HepG2 (cell line): ENCODE data around the gene ELOVL2. TPM values are rescaled to one million over a fixed set of nuclear protein-coding genes. Genes with fewer than 3 reads are reported as not detected.
A peak's percentile ranks its signal among the peaks of the same experiment; 100 is the strongest.

Source experiments
- ATAC-seq: fragments of 200-7000 bp; cut with Tn5 transposase; 3 replicates; pipeline ENCODE4 v1.9.1; 2020; ENCODE audit warnings: mild to moderate bottlenecking, moderate library complexity
- BruUV-seq: library from RNA; stranded (reverse); fragments of 400-500 nt; replicated peaks from 2 replicates; lab custom pipeline; 2021; lab: Mats Ljungman, UMichigan
- CTCF ChIA-PET: fragments of 300-600 bp; formaldehyde crosslinking; extraction: SDS; loops from one replicate; lab custom pipeline; 2021; ENCODE audit warnings: low total read pairs, inconsistent platforms, low intra/inter-chr PET ratio; lab: Yijun Ruan, JAX
- POLR2A ChIA-PET: fragments of 350-600 bp; sonication (Branson Sonifier 250); formaldehyde crosslinking; loops from one replicate; lab custom pipeline; 2020; ENCODE audit warnings: antibody characterized with exemption, inconsistent platforms; lab: Yijun Ruan, JAX
- DNase-seq: peaks from one replicate; pipeline ENCODE4 v3.0.0-alpha.2; 2015; ENCODE audit warnings: low spot score
- FAIRE-seq: peaks from 3 replicates; lab custom pipeline; 2011; peaks lifted over from hg19 to GRCh38; lab: Jason Lieb, UNC
- H2AFZ ChIP-seq: one replicate; pipeline ENCODE4 v1.6.1; 2011; ENCODE audit warnings: low read length, inconsistent platforms
- H3K27ac ChIP-seq: fragments of 300-600 bp; 3 replicates; pipeline ENCODE4 v1.8.0; 2011; ENCODE audit warnings: mixed run types, mild to moderate bottlenecking, mixed read lengths, low read length, inconsistent platforms; ENCODE audit not compliant: insufficient read depth; ENCODE audit errors: extremely low read length
- H3K27me3 ChIP-seq, 2 experiments: fragments of 200-600 bp in 1 of 2; 2 replicates in 1 of 2; 3 replicates in 1 of 2; pipeline versions ENCODE4 v1.6.0 to v1.8.0; 2011; ENCODE audit warnings: low read length in 2 of 2, mild to moderate bottlenecking in 2 of 2, moderate library complexity in 2 of 2, inconsistent platforms in 1 of 2; ENCODE audit not compliant: insufficient read depth in 2 of 2, control insufficient read depth in 1 of 2
- H3K36me3 ChIP-seq, 2 experiments: fragments of 200-600 bp in 1 of 2; replicated peaks in 1 of 2; 2 replicates in 1 of 2; 3 replicates in 1 of 2; pipeline versions ENCODE4 v1.5.1 to v1.8.0; 2011; ENCODE audit warnings: low read length in 2 of 2, inconsistent platforms in 1 of 2; ENCODE audit not compliant: insufficient read depth in 2 of 2, control insufficient read depth in 1 of 2
- H3K4me1 ChIP-seq: 2 replicates; pipeline ENCODE4 v1.5.1; 2012; ENCODE audit warnings: low read length, inconsistent platforms; ENCODE audit not compliant: insufficient read depth
- H3K4me2 ChIP-seq: 2 replicates; pipeline ENCODE4 v1.6.0; 2011; ENCODE audit warnings: low read depth, low read length, inconsistent platforms
- H3K4me3 ChIP-seq, 3 experiments: fragments of 200-600 bp in 1 of 3; sonication (generic), shearing (Covaris generic) in 1 of 3; replicated peaks in 1 of 3; 2 replicates each; pipeline ENCODE4 v1.5.1; 2011 to 2016; ENCODE audit warnings: low read length in 3 of 3, inconsistent platforms in 2 of 3, low read depth in 2 of 3, mild to moderate bottlenecking in 2 of 3, control low read depth in 1 of 3, mixed read lengths in 1 of 3; ENCODE audit not compliant: insufficient read depth in 1 of 3
- H3K79me2 ChIP-seq: one replicate; pipeline ENCODE4 v1.6.1; 2011; ENCODE audit warnings: low read length, inconsistent platforms; ENCODE audit not compliant: insufficient read depth
- H3K9ac ChIP-seq: 2 replicates; pipeline ENCODE4 v1.6.0; 2011; ENCODE audit warnings: mild to moderate bottlenecking, low read depth, low read length, inconsistent platforms; ENCODE audit not compliant: insufficient read depth
- H3K9me3 ChIP-seq: 2 replicates; pipeline ENCODE4 v1.5.1; 2012; ENCODE audit warnings: mild to moderate bottlenecking, low read length
- H4K20me1 ChIP-seq: 2 replicates; pipeline ENCODE4 v1.6.0; 2011; ENCODE audit warnings: inconsistent platforms, mild to moderate bottlenecking, low read length, moderate library complexity; ENCODE audit not compliant: insufficient read depth
- ETV5 ChIP-seq: IDR thresholded peaks from 2 replicates; pipeline ENCODE4 v1.6.1; 2018; ENCODE audit warnings: missing biosample characterization, missing genetic modification reagents, inconsistent platforms, borderline replicate concordance
- FOXA1 ChIP-seq, 2 experiments: fragments of 450-650 bp in 1 of 2; sonication (generic) in 1 of 2; formaldehyde crosslinking in 1 of 2; IDR thresholded peaks; 2 replicates each; pipeline versions ENCODE4 v1.4.0 to v1.6.1; 2016 to 2020; ENCODE audit warnings: missing genetic modification reagents in 1 of 2
- GATAD2A ChIP-seq: IDR thresholded peaks from 2 replicates; pipeline ENCODE4 v1.6.1; 2016
- JUNB ChIP-seq: sonication (generic); formaldehyde crosslinking; IDR thresholded peaks from 2 replicates; pipeline ENCODE4 v1.8.0; 2022; ENCODE audit warnings: missing genetic modification reagents, mild to moderate bottlenecking, borderline replicate concordance
- KDM1A ChIP-seq: IDR thresholded peaks from 2 replicates; pipeline ENCODE4 v1.6.1; 2016; ENCODE audit warnings: missing compliant biosample characterization
- MTF1 ChIP-seq: sonication (generic); formaldehyde crosslinking; IDR thresholded peaks from 2 replicates; pipeline ENCODE4 v1.5.0; 2020; ENCODE audit warnings: missing genetic modification reagents
- PAXIP1 ChIP-seq: sonication (generic); formaldehyde crosslinking; conservative IDR thresholded peaks from 2 replicates; pipeline ENCODE4 v1.4.0; 2020; ENCODE audit warnings: mild to moderate bottlenecking, missing genetic modification reagents, moderate library complexity
- POLR2A ChIP-seq, 2 experiments: IDR thresholded peaks; 2 replicates each; pipeline ENCODE4 v1.6.1; 2011; ENCODE audit warnings: low read depth in 2 of 2, low read length in 2 of 2, mild to moderate bottlenecking in 1 of 2, moderate library complexity in 1 of 2; ENCODE audit not compliant: insufficient read depth in 1 of 2
- RARA ChIP-seq: IDR thresholded peaks from 2 replicates; pipeline ENCODE4 v1.6.1; 2016; ENCODE audit warnings: missing genetic modification reagents, missing compliant biosample characterization
- REL ChIP-seq: sonication (generic); formaldehyde crosslinking; conservative IDR thresholded peaks from 2 replicates; pipeline ENCODE4 v1.8.0; 2022; ENCODE audit warnings: mild to moderate bottlenecking, missing genetic modification reagents, moderate library complexity
- RORA ChIP-seq: sonication (generic); formaldehyde crosslinking; IDR thresholded peaks from 2 replicates; pipeline ENCODE4 v1.5.0; 2020; ENCODE audit warnings: mild to moderate bottlenecking, missing genetic modification reagents, moderate library complexity
- SIN3A ChIP-seq: IDR thresholded peaks from 2 replicates; pipeline ENCODE4 v1.6.1; 2011; ENCODE audit warnings: low read depth, mild to moderate bottlenecking, control low read depth, low read length, borderline replicate concordance
- SP5 ChIP-seq: IDR thresholded peaks from 2 replicates; pipeline ENCODE4 v1.6.1; 2016; ENCODE audit warnings: low read depth, borderline replicate concordance
- ZBTB38 ChIP-seq: sonication (generic); formaldehyde crosslinking; IDR thresholded peaks from 2 replicates; pipeline ENCODE4 v1.5.1; 2020; ENCODE audit warnings: mild to moderate bottlenecking, missing genetic modification reagents
- ZMYM4 ChIP-seq: sonication (generic); formaldehyde crosslinking; IDR thresholded peaks from 2 replicates; pipeline ENCODE4 v1.8.1; 2023; ENCODE audit warnings: mild to moderate bottlenecking, missing genetic modification reagents
- ZNF205 ChIP-seq: IDR thresholded peaks from 2 replicates; pipeline ENCODE4 v1.6.1; 2018; ENCODE audit warnings: missing biosample characterization, missing genetic modification reagents
- ZNF816 ChIP-seq: sonication (generic); formaldehyde crosslinking; IDR thresholded peaks from 2 replicates; pipeline ENCODE4 v1.8.0; 2022; ENCODE audit warnings: missing genetic modification reagents, mild to moderate bottlenecking, borderline replicate concordance
- WGBS: methylation state at CpG from one replicate; pipeline ENCODE4 v1.1.6; 2017; ENCODE audit warnings: low lambda C conversion rate; 5-methylcytosine and 5-hydroxymethylcytosine counted together
- in situ Hi-C: cut with HindIII; loops from 2 replicates; pipeline ENCODE4 v1.10.0; 2017; ENCODE audit warnings: low pct_unique_long_range_greater_than_20kb; ENCODE audit not compliant: extremely low pct_ligation_motif_present
- intact Hi-C: fragments of 100-400 bp; cut with micrococcal nuclease; formaldehyde crosslinking; loops from one replicate; pipeline ENCODE4 v1.10.0; 2022; ENCODE audit not compliant: unreplicated experiment
- polyA plus RNA-seq, 8 experiments: library from polyadenylated mRNA; depleted of rRNA in 3 of 8; stranded (reverse) in 7 of 8; unstranded in 1 of 8; fragments of >200 nt; fragmentation: Illumina TruSeq in 4 of 8; extraction: Trizol in 4 of 8; gene quantifications; 2 replicates each; pipeline versions ENCODE4 v1.2.1 to v1.2.3, GENCODE V29; 2011 to 2016; ENCODE audit warnings: low read depth in 4 of 8, missing spikeins in 1 of 8, mixed read lengths in 1 of 8; ENCODE audit not compliant: insufficient read depth in 1 of 8
- total RNA-seq, 5 experiments: library from RNA; depleted of rRNA; stranded (reverse); fragments of >200 nt; fragmentation: Illumina TruSeq; extraction: Trizol; gene quantifications; 2 replicates each; pipeline ENCODE4 v1.2.3, GENCODE V29; 2016; ENCODE audit warnings: low read depth in 1 of 5
- TF ChIP-seq, protein P1 (sequence below): sonication (generic); formaldehyde crosslinking; IDR thresholded peaks from 2 replicates; pipeline ENCODE4 v1.4.0; 2020; ENCODE audit warnings: missing genetic modification reagents
- TF ChIP-seq, protein P2 (sequence below): sonication (generic); formaldehyde crosslinking; IDR thresholded peaks from 2 replicates; pipeline ENCODE4 v1.4.0; 2020; ENCODE audit warnings: missing genetic modification reagents

The ELOVL2 gene
- total and polyA plus RNA-seq, 2 of the 13 experiments (the other 11 are each of a cell fraction or from before 2014, with no cell fraction given) = 43.6 to 65.4 TPM

DNA sequence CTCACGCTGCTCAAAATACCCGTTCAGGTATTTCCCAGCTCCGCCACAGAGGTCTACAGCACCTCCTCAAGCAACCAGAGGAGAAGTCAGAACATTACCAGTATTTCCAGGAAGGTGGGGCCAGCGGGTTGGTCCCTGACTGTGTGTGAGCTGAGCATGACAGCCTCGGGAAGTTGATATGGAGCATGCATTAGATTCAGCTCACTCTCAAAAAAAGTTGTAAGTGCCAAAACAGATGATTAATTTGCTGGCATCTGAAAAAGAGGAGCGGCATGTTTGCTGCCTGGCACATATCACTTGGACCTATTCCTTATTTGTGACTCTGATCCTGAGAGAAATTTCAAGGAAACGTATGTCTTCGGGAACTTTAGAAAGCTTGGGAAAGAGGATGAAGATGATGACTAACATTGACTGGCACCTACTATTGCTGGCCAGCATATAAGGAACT, 32.3 kb downstream of the ELOVL2 start (continued):
- TF ChIP-seq, protein P1, sequence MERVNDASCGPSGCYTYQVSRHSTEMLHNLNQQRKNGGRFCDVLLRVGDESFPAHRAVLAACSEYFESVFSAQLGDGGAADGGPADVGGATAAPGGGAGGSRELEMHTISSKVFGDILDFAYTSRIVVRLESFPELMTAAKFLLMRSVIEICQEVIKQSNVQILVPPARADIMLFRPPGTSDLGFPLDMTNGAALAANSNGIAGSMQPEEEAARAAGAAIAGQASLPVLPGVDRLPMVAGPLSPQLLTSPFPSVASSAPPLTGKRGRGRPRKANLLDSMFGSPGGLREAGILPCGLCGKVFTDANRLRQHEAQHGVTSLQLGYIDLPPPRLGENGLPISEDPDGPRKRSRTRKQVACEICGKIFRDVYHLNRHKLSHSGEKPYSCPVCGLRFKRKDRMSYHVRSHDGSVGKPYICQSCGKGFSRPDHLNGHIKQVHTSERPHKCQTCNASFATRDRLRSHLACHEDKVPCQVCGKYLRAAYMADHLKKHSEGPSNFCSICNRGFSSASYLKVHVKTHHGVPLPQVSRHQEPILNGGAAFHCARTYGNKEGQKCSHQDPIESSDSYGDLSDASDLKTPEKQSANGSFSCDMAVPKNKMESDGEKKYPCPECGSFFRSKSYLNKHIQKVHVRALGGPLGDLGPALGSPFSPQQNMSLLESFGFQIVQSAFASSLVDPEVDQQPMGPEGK (CRISPR knock-in tag) = 0 out of 2 replicates have a peak, but pooled peaks have one; percentile 24
- TF ChIP-seq SIN3A (no peak), ZNF205 (CRISPR knock-in tag) (peak; percentile 47), POLR2A (IDR thresholded peaks at IDR 0.05; ENCODE audit: insufficient read depth in 1 of 2, low read depth in 2 of 2, low read length in 2 of 2) (no peak), ZBTB38 (peak; percentile 48; the same call in 1 of the 2 replicates), ZNF816 (0 out of 2 replicates have a peak, but pooled peaks have one; percentile 10), ZMYM4 (no peak), GATAD2A (CRISPR knock-in tag) (peak; percentile 47; the same call in 1 of the 2 replicates), SP5 (CRISPR knock-in tag) (peak; percentile 31; the same call in 1 of the 2 replicates), RORA (CRISPR knock-in tag) (0 out of 2 replicates have a peak, but pooled peaks have one; percentile 9), REL (CRISPR knock-in tag) (no peak)

GRCh38 chr6:11009353-11009752, 34.8 kb downstream of the ELOVL2 start:
- WGBS = 70% methylated on average over 6 of the region's 6 CpGs
- no peaks in the 10 kb centered on the region for H3K9me3 ChIP-seq
- CTCF ChIA-PET = no interaction called here
- no TSS peak for BruUV-seq
- ATAC-seq (no peak), DNase-seq (peak; percentile 65), FAIRE-seq (no peak)
- in situ Hi-C loops (no loop called here), intact Hi-C loops (no loop called here)
- peaks cover 0 to 6% of the 10 kb centered on the region in 2 experiments; a peak in 3 of 5 replicates for H3K36me3 ChIP-seq
- no peak overlapping the region for H3K4me3 ChIP-seq
- H3K27ac ChIP-seq = peak overlapping the region; percentile 67
- no peak overlapping the region for H2AFZ ChIP-seq
- H3K9ac ChIP-seq = no peak overlapping the region
- no peaks in the 10 kb centered on the region for H4K20me1 ChIP-seq
- H3K4me2 ChIP-seq = peak overlapping the region; percentile 23; the same call in 1 of the 2 replicates
- peaks cover 18% of the 10 kb centered on the region for H3K79me2 ChIP-seq
- no peaks in the 10 kb centered on the region for H3K27me3 ChIP-seq
- POLR2A ChIA-PET = interaction anchor here (0.9 to 2.6 kb wide), 3 partner anchors 28 to 34 kb away, joined by 3 to 15 read pairs (median 3); partner anchors contain the start of gene ELOVL2
- peaks cover 97% of the 10 kb centered on the region for H3K4me1 ChIP-seq
- peak; percentile 91; the same call in 1 of the 2 replicates for TF ChIP-seq ETV5 (CRISPR knock-in tag)
- TF ChIP-seq RARA = peak; percentile 43; the same call in 1 of the 2 replicates
- peak; percentile 77; the same call in 1 of the 2 replicates for TF ChIP-seq JUNB (CRISPR knock-in tag)
- TF ChIP-seq FOXA1 (IDR thresholded peaks at IDR 0.05) = no peak
- TF ChIP-seq FOXA1 (CRISPR knock-in tag; IDR thresholded peaks at IDR 0.05) = no peak
- peak; percentile 55 for TF ChIP-seq PAXIP1
- no peak for TF ChIP-seq KDM1A (CRISPR knock-in tag)
- TF ChIP-seq, protein P2, sequence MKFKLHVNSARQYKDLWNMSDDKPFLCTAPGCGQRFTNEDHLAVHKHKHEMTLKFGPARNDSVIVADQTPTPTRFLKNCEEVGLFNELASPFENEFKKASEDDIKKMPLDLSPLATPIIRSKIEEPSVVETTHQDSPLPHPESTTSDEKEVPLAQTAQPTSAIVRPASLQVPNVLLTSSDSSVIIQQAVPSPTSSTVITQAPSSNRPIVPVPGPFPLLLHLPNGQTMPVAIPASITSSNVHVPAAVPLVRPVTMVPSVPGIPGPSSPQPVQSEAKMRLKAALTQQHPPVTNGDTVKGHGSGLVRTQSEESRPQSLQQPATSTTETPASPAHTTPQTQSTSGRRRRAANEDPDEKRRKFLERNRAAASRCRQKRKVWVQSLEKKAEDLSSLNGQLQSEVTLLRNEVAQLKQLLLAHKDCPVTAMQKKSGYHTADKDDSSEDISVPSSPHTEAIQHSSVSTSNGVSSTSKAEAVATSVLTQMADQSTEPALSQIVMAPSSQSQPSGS (CRISPR knock-in tag) = no peak
- TF ChIP-seq MTF1 (CRISPR knock-in tag) = no peak
